Endodermal cell (in vitro differentiated cells): Measurements from ENCODE around the gene RAB17. TPM values are rescaled to one million over a fixed set of nuclear protein-coding genes. Genes with fewer than 3 reads are reported as not detected.

Experiments used
- DNase-seq: peaks from one replicate; pipeline ENCODE4 v3.0.0-alpha.2; 2017
- H3K27ac ChIP-seq: 2 replicates; pipeline ENCODE4 v1.5.1; 2013; ENCODE audit warnings: mild to moderate bottlenecking, low read depth, low read length, moderate library complexity
- H3K27me3 ChIP-seq: 2 replicates; pipeline ENCODE4 v1.6.1; 2013; ENCODE audit warnings: mild to moderate bottlenecking, low read length, moderate library complexity; ENCODE audit not compliant: insufficient read depth, control insufficient read depth, poor library complexity, severe bottlenecking
- H3K36me3 ChIP-seq: 2 replicates; pipeline ENCODE4 v1.7.0; 2013; ENCODE audit warnings: mild to moderate bottlenecking, low read length, moderate library complexity; ENCODE audit not compliant: control insufficient read depth, insufficient read depth
- H3K4me1 ChIP-seq: one replicate; pipeline ENCODE4 v1.7.0; 2013; ENCODE audit warnings: low read length; ENCODE audit not compliant: control insufficient read depth, insufficient read depth
- H3K4me3 ChIP-seq: 2 replicates; pipeline ENCODE4 v1.5.1; 2013; ENCODE audit warnings: mild to moderate bottlenecking, low read length, moderate library complexity
- H3K9ac ChIP-seq: 2 replicates; pipeline ENCODE4 v1.6.1; 2013; ENCODE audit warnings: mild to moderate bottlenecking, low read length, moderate library complexity; ENCODE audit not compliant: poor library complexity, severe bottlenecking; ENCODE audit errors: extremely low read depth
- H3K9me3 ChIP-seq: 2 replicates; pipeline ENCODE4 v1.6.1; 2013; ENCODE audit warnings: mild to moderate bottlenecking, low read length, moderate library complexity; ENCODE audit not compliant: control insufficient read depth
- H3K27ac Mint-ChIP-seq: 2 replicates; pipeline ENCODE4 v1.8.0; 2020; ENCODE audit warnings: mixed read lengths
- H3K27me3 Mint-ChIP-seq: 2 replicates; pipeline ENCODE4 v1.8.0; 2021; ENCODE audit warnings: mild to moderate bottlenecking, mixed read lengths; ENCODE audit not compliant: insufficient read depth
- H3K36me3 Mint-ChIP-seq: 2 replicates; pipeline ENCODE4 v1.8.0; 2020; ENCODE audit warnings: low read depth, mixed read lengths
- H3K4me1 Mint-ChIP-seq: 2 replicates; pipeline ENCODE4 v1.8.0; 2020; ENCODE audit warnings: mixed read lengths
- H3K4me3 Mint-ChIP-seq: 2 replicates; pipeline ENCODE4 v1.8.0; 2020; ENCODE audit warnings: mild to moderate bottlenecking, moderate library complexity, mixed read lengths
- H3K9me3 Mint-ChIP-seq: 2 replicates; pipeline ENCODE4 v1.8.0; 2020; ENCODE audit warnings: mild to moderate bottlenecking, mixed read lengths
- CTCF ChIP-seq: fragments of 200-600 bp; sonication (generic); conservative IDR thresholded peaks from 2 replicates; pipeline ENCODE4 v1.5.0; 2021; ENCODE audit warnings: antibody characterized with exemption, mild to moderate bottlenecking
- WGBS, 2 experiments: methylation state at CpG; one replicate each; pipeline versions ENCODE4 v1.1.5 to v1.1.7; 2013; ENCODE audit warnings: missing lambda C conversion rate in 2 of 2, mixed read lengths in 1 of 2; ENCODE audit not compliant: insufficient coverage in 1 of 2, insufficient read length in 1 of 2; 5-methylcytosine and 5-hydroxymethylcytosine counted together
- total RNA-seq, 2 donors: library from RNA; stranded (reverse); fragmentation: NEBNext Ultra II Directional in 1 of 2; extraction: Animal tissue kit (Norgen Biotek cat#: 25700) in 1 of 2; gene quantifications; 2 replicates in 1 of 2; 3 replicates in 1 of 2; pipeline ENCODE4 v1.2.1, GENCODE V29; 2021

RAB17 gene
- total RNA-seq, 2 donors from 2014 or later: 235 to 369 TPM

GRCh38 chr2:237566401-237567235, 23.9 kb downstream of the RAB17 start, which contains the start of gene PRLH:
TSS of gene PRLH (plus strand) at chr2:237566574. CDS start at chr2:237566574, 0 bp downstream.
- no peak within 1 kb of the TSS for H3K4me3 ChIP-seq
- no peak within 1 kb of the TSS for H3K9ac ChIP-seq
- DNase-seq: no peak
- 88 to 90% methylated on average over 22 to 32 of the region's 32 CpGs for WGBS, 2 experiments
- H3K27me3 ChIP-seq: no peaks in the 10 kb centered on the region
- Mint-ChIP-seq H3K4me1 (no peaks in the 10 kb centered on the region), H3K9me3 (peaks cover 2% of the 10 kb centered on the region), H3K4me3 (no peak within 1 kb of the TSS), H3K27me3 (no peaks in the 10 kb centered on the region), H3K36me3 (peaks cover 1% of the 10 kb centered on the region), H3K27ac (no peak within 1 kb of the TSS)
- no peak within 1 kb of the TSS for H3K27ac ChIP-seq
- no peak for TF ChIP-seq CTCF
- H3K36me3 ChIP-seq: no peaks in the 10 kb centered on the region
- H3K4me1 ChIP-seq: no peaks in the 10 kb centered on the region
- H3K9me3 ChIP-seq: no peaks in the 10 kb centered on the region

GRCh38 chr2:237565974-237566373, 24.6 kb downstream of the RAB17 start:
- peaks cover 2% of the 10 kb centered on the region for H3K9me3 Mint-ChIP-seq
- Histone ChIP-seq H3K36me3 (no peaks in the 10 kb centered on the region), H3K27me3 (no peaks in the 10 kb centered on the region), H3K27ac (no peak overlapping the region), H3K4me3 (no peak overlapping the region), H3K9me3 (no peaks in the 10 kb centered on the region), H3K9ac (no peak overlapping the region), H3K4me1 (no peaks in the 10 kb centered on the region)
- no peak overlapping the region for H3K4me3 Mint-ChIP-seq
- DNase-seq: no peak
- no peaks in the 10 kb centered on the region for H3K4me1 Mint-ChIP-seq
- peaks cover 1% of the 10 kb centered on the region for H3K36me3 Mint-ChIP-seq
- 80 to 95% methylated on average over 1 of the region's 1 CpG for WGBS, 2 experiments
- H3K27me3 Mint-ChIP-seq: no peaks in the 10 kb centered on the region
- no peak for TF ChIP-seq CTCF
- no peak overlapping the region for H3K27ac Mint-ChIP-seq

- H3K27me3 ChIP-seq: no peaks in the 10 kb centered on the region
- Mint-ChIP-seq H3K4me1 (no peaks in the 10 kb centered on the region), H3K27me3 (peaks cover 2% of the 10 kb centered on the region), H3K27ac (no peak overlapping the region), H3K9me3 (peaks cover 2% of the 10 kb centered on the region), H3K36me3 (peaks cover 1% of the 10 kb centered on the region), H3K4me3 (no peak overlapping the region)
- no peak overlapping the region for H3K4me3 ChIP-seq
- no peak overlapping the region for H3K9ac ChIP-seq
- no peak for TF ChIP-seq CTCF
- no peaks in the 10 kb centered on the region for H3K36me3 ChIP-seq
- H3K9me3 ChIP-seq: no peaks in the 10 kb centered on the region
- no peak overlapping the region for H3K27ac ChIP-seq
- H3K4me1 ChIP-seq: no peaks in the 10 kb centered on the region
- DNase-seq: no peak
- WGBS, 2 experiments: 94 to 96% methylated on average over 10 to 14 of the region's 14 CpGs
Observed at GRCh38 chr2:237564526-237565131, 25.9 kb downstream of the RAB17 start.
